ENCODE measurements around the gene DKK1. TPM values are rescaled to one million over a fixed set of nuclear protein-coding genes. Genes with fewer than 3 reads are reported as not detected.
"Not testable (repeated sequence)": the region's sequence is repeated elsewhere in the genome, so short reads cannot be mapped to it uniquely, and the experiment has no call there.

Gene DKK1
- total and polyA plus RNA-seq, 7 donors: 0.09 to 0.77 (median 0.20) TPM; not detected in 1

DNA sequence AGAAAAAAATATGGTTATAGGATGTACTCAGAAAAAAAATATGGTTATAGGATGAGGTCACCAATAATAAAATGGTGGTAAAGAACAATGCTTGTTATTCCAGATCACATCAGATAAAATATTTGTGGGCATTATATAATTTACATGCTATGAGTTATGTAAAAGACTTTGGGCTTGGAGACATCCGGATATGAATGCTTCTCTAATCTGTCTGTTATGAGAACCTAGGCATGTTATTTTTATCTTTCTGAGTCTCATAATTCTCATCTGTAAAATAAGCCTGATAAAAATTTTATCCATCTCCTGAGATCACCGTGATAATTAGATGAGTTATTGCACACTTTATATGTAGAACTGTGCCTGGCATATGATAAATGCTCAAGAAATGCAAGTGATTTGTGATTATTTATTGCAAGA is 37.8 kb downstream of the DKK1 start:
- Histone ChIP-seq H3K27me3 (ENCODE audit: insufficient read depth in 3 of 3, low read length in 2 of 3) (no peaks in the 10 kb centered on the region), H3K4me1 (no peaks in the 10 kb centered on the region), H3K9me3 (no peaks in the 10 kb centered on the region), H3K36me3 (ENCODE audit: insufficient read depth in 1 of 2, low read depth in 1 of 2) (no peaks in the 10 kb centered on the region), H3K27ac (no peak overlapping the region), H3K4me3 (no peak overlapping the region)
- TF ChIP-seq, protein P1, sequence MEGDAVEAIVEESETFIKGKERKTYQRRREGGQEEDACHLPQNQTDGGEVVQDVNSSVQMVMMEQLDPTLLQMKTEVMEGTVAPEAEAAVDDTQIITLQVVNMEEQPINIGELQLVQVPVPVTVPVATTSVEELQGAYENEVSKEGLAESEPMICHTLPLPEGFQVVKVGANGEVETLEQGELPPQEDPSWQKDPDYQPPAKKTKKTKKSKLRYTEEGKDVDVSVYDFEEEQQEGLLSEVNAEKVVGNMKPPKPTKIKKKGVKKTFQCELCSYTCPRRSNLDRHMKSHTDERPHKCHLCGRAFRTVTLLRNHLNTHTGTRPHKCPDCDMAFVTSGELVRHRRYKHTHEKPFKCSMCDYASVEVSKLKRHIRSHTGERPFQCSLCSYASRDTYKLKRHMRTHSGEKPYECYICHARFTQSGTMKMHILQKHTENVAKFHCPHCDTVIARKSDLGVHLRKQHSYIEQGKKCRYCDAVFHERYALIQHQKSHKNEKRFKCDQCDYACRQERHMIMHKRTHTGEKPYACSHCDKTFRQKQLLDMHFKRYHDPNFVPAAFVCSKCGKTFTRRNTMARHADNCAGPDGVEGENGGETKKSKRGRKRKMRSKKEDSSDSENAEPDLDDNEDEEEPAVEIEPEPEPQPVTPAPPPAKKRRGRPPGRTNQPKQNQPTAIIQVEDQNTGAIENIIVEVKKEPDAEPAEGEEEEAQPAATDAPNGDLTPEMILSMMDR (IDR thresholded peaks at IDR 0.05): no peak
- ATAC-seq (no peak), DNase-seq (no peak)
- intact Hi-C loops (cut with DNase I): no loop called here
- 62 to 71% (median 65%) methylated on average over 2 of the region's 2 CpGs for WGBS, 3 donors

DNA sequence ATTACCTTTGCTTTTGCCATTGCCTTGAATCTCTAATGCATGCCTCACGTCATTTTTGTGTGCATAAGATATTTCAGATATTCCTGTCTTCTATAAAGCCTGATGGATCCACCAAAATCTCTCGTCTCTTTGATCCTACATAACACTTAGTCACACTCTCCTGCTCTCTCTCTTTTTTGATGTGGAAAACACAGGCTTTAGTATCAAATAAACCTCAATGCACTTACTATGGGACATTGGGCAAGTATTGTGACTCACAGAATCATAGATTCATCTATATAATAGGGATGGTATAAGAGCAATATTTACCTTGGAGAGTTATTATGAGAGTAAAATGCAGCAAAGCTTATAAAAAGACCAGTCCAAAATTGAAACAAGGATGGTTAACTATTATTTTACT is 39.1 kb downstream of the DKK1 start:
- intact Hi-C loops (cut with DNase I): no loop called here
- TF ChIP-seq, protein P1 (IDR thresholded peaks at IDR 0.05): no peak
- no peak for DNase-seq
- Histone ChIP-seq H3K4me3 (no peak overlapping the region), H3K36me3 (ENCODE audit: insufficient read depth in 1 of 2, low read depth in 1 of 2) (no peaks in the 10 kb centered on the region), H3K27ac (no peak overlapping the region), H3K4me1 (no peaks in the 10 kb centered on the region), H3K9me3 (no peaks in the 10 kb centered on the region), H3K27me3 (ENCODE audit: insufficient read depth in 3 of 3, low read length in 2 of 3) (peaks cover 0 to 3% (median 0%) of the 10 kb centered on the region in 3 donors)
- 79 to 84% (median 79%) methylated on average over 2 of the region's 2 CpGs for WGBS, 3 donors
- ATAC-seq: no peak

DNA sequence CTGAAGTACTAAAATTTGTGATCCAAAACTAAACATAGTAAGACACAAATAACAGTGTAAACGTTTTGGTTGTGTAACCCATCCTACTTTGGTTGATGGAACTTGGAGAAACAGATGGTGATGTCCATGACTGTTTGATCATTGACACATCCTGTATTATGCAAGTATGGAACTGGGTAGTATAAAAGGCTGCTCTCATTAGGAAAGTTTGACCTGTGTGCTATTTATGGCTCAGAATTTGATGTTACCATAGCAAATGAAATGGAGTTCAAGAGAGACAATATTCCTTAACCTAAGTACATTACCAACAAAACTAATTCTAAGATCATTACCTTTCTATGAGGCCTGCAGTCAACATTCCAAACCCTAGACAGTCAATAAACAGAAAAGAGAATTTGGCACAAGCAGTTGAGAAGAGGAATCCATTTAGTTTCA is 39.9 kb downstream of the DKK1 start:
- DNase-seq (no peak), ATAC-seq (no peak)
- Histone ChIP-seq H3K36me3 (ENCODE audit: insufficient read depth in 1 of 2, low read depth in 1 of 2) (no peaks in the 10 kb centered on the region), H3K9me3 (no peaks in the 10 kb centered on the region), H3K27ac (no peak overlapping the region), H3K4me1 (no peaks in the 10 kb centered on the region), H3K27me3 (ENCODE audit: insufficient read depth in 3 of 3, low read length in 2 of 3) (peaks cover 0 to 4% (median 0%) of the 10 kb centered on the region in 3 donors), H3K4me3 (no peak overlapping the region)
- 6 to 28% (median 23%) methylated on average over 1 of the region's 1 CpG for WGBS, 3 donors
- intact Hi-C loops (cut with DNase I): no loop called here
- TF ChIP-seq, protein P1 (IDR thresholded peaks at IDR 0.05): no peak

DNA sequence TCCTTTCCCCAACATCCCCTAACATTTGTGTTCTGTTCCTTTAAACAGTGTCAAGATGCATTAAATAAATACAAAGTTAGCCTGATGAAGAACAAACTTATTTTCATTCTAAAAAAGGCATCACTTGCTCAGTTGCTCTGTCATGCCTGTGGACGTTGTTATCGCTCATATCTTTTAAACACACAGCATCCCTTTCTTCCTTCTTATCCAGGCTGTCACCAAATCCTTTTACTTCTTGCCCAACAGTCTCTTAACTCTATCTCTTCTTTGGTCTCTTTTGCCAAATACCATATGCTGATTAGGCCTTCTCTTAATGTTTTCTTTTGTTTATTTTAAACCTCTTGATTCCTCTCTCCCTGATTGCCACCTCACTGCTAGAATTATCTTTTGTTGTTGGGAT is 43.9 kb downstream of the DKK1 start:
- TF ChIP-seq, protein P1 (IDR thresholded peaks at IDR 0.05): no peak
- Histone ChIP-seq H3K4me1 (no peaks in the 10 kb centered on the region), H3K36me3 (ENCODE audit: insufficient read depth in 1 of 2, low read depth in 1 of 2) (no peaks in the 10 kb centered on the region), H3K4me3 (no peak overlapping the region), H3K27me3 (ENCODE audit: insufficient read depth in 3 of 3, low read length in 2 of 3) (peaks cover 0 to 4% (median 0%) of the 10 kb centered on the region in 3 donors), H3K27ac (no peak overlapping the region), H3K9me3 (no peaks in the 10 kb centered on the region)
- WGBS, 3 donors: 54 to 65% (median 55%) methylated on average over 2 of the region's 2 CpGs
- ATAC-seq (no peak), DNase-seq (no peak)
- intact Hi-C loops (cut with DNase I): no loop called here

DNA sequence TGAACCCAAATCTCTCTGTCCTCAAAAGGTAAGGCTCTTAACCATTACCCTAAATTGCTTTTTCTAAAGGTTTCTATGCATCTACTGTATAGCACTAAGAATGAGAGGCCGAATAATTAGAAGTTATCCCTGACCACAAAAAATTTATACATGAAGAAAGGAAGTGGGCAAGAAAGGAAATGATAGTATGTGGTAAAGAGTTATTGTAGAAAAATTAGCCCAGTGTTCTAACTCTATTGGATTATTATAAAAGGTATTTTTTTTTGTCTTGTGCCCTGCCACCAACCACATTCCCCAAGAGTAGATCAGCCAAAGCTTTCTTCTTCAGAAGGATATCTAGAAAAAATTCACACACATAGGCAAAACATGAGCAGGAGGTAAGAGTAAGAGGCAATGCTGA is 45.4 kb downstream of the DKK1 start:
- no peak overlapping the region for H3K4me3 ChIP-seq
- H3K36me3 ChIP-seq (ENCODE audit: insufficient read depth in 1 of 2, low read depth in 1 of 2): no peaks in the 10 kb centered on the region
- intact Hi-C loops (cut with DNase I): no loop called here
- no peaks in the 10 kb centered on the region for H3K4me1 ChIP-seq
- TF ChIP-seq, protein P1 (IDR thresholded peaks at IDR 0.05): no peak
- 77 to 86% (median 79%) methylated on average over 1 of the region's 1 CpG for WGBS, 3 donors
- H3K27me3 ChIP-seq (ENCODE audit: insufficient read depth in 3 of 3, low read length in 2 of 3): peaks cover 0 to 4% (median 0%) of the 10 kb centered on the region in 3 donors
- H3K27ac ChIP-seq: no peak overlapping the region
- DNase-seq: no peak
- H3K9me3 ChIP-seq: no peaks in the 10 kb centered on the region
- ATAC-seq: no peak

DNA sequence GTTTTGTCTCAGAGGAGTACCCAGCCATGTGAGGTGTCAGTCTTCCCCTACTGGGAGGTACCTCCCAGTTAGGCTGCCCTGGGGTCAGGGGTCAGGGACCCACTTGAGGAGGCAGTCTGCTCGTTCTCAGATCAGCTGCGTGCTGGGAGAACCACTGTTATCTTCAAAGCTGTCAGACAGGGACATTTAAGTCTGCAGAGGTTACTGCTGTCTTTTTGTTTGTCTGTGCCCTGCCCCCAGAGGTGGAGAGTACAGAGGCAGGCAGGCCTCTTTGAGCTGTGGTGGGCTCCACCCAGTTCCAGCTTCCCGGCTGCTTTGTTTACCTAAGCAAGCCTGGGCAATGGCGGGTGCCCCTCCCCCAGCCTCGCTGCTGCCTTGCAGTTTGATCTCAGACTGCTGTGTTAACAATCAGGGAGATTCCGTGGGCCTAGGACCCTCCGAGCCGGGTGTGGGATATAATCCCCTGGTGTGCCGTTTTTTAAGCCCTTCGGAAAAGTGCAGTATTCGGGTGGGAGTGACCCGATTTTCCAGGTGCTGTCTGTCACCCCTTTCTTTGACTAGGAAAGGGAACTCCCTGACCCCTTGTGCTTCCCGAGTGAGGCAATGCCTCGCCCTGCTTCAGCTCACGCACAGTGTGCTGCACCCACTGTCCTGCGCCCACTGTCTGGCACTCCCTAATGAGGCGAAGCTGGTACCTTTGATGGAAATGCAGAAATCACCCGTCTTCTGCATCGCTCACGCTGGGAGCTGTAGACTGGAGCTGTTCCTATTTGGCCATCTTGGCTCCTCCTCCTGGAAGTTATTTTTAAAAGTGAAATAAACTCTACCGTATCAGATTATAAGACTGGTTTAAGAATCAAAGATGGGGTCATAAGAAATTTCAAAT is 51.7 kb downstream of the DKK1 start:
- H3K27me3 ChIP-seq (ENCODE audit: insufficient read depth in 3 of 3, low read length in 2 of 3); H3K27ac ChIP-seq; H3K4me1 ChIP-seq; ATAC-seq; H3K4me3 ChIP-seq; DNase-seq; H3K9me3 ChIP-seq; H3K36me3 ChIP-seq (ENCODE audit: insufficient read depth in 1 of 2, low read depth in 1 of 2); intact Hi-C loops (cut with DNase I): not testable (repeated sequence)
- WGBS, 3 donors: 88 to 91% (median 88%) methylated on average over 20 of the region's 21 CpGs
